SK-N-SH (cell line): Measurements from ENCODE around the gene LMNB1.
A peak's percentile ranks its signal among the peaks of the same experiment; 100 is the strongest.

Source experiments
- GABPA ChIP-seq: IDR thresholded peaks from 2 replicates; pipeline ENCODE4 v1.4.0; 2012; ENCODE audit warnings: low read depth, mild to moderate bottlenecking
- RCOR1 ChIP-seq: fragments of 150-350 bp; IDR thresholded peaks from 2 replicates; pipeline ENCODE4 v1.6.1; 2017; ENCODE audit warnings: antibody characterized with exemption, low read length
- TCF12 ChIP-seq: IDR thresholded peaks from 2 replicates; pipeline ENCODE4 v1.4.0; 2012
- TEAD4 ChIP-seq: IDR thresholded peaks from 2 replicates; pipeline ENCODE4 v1.4.0; 2012; ENCODE audit warnings: mild to moderate bottlenecking, borderline replicate concordance; ENCODE audit not compliant: insufficient read depth
- TF ChIP-seq, protein P1 (sequence below): fragments of 200-600 bp; sonication (generic); IDR thresholded peaks from 2 replicates; pipeline ENCODE4 v1.6.1; 2017; ENCODE audit warnings: antibody characterized with exemption, mild to moderate bottlenecking, moderate library complexity

DNA sequence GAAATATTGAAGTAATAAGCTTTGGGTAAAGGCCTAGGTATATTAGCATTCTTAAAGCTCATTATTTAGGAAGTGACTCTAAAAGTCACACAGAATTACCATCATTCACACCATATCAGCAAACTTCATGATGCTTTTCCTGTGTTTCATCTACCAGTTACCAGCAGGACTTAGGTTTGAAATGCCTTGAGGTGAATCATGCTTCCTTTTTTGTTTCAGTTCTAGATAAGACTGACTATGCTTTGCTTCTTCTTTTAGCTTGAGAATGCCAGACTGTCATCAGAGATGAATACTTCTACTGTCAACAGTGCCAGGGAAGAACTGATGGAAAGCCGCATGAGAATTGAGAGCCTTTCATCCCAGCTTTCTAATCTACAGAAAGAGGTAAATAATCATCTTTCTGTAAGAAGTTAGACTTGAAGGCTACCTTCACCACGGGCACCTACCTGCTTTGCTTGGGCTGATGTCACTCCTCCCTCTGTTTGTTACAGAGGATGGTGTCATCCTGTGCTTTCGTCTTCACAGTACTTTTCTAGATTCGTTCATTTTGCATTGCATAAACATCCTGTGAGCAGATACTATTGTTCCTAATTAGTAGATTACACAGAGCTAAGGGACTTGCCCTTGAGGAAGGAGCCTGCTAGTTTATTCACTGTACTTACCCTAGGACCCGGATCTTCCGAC lies 34.7 kb downstream of the LMNB1 start:
- TF ChIP-seq RCOR1 (no peak), GABPA (no peak), TCF12 (peak; percentile 69), TEAD4 (no peak)
- TF ChIP-seq, protein P1, sequence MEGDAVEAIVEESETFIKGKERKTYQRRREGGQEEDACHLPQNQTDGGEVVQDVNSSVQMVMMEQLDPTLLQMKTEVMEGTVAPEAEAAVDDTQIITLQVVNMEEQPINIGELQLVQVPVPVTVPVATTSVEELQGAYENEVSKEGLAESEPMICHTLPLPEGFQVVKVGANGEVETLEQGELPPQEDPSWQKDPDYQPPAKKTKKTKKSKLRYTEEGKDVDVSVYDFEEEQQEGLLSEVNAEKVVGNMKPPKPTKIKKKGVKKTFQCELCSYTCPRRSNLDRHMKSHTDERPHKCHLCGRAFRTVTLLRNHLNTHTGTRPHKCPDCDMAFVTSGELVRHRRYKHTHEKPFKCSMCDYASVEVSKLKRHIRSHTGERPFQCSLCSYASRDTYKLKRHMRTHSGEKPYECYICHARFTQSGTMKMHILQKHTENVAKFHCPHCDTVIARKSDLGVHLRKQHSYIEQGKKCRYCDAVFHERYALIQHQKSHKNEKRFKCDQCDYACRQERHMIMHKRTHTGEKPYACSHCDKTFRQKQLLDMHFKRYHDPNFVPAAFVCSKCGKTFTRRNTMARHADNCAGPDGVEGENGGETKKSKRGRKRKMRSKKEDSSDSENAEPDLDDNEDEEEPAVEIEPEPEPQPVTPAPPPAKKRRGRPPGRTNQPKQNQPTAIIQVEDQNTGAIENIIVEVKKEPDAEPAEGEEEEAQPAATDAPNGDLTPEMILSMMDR, result no peak
